ENCODE data around the gene PHLDB1.
"Not testable (repeated sequence)": the region's sequence is repeated elsewhere in the genome, so short reads cannot be mapped to it uniquely, and the experiment has no call there.

PHLDB1 gene

GRCh38 chr11:118659953-118660680 lies 52.7 kb downstream of the PHLDB1 start:
- DNase-seq, result no peak

DNA sequence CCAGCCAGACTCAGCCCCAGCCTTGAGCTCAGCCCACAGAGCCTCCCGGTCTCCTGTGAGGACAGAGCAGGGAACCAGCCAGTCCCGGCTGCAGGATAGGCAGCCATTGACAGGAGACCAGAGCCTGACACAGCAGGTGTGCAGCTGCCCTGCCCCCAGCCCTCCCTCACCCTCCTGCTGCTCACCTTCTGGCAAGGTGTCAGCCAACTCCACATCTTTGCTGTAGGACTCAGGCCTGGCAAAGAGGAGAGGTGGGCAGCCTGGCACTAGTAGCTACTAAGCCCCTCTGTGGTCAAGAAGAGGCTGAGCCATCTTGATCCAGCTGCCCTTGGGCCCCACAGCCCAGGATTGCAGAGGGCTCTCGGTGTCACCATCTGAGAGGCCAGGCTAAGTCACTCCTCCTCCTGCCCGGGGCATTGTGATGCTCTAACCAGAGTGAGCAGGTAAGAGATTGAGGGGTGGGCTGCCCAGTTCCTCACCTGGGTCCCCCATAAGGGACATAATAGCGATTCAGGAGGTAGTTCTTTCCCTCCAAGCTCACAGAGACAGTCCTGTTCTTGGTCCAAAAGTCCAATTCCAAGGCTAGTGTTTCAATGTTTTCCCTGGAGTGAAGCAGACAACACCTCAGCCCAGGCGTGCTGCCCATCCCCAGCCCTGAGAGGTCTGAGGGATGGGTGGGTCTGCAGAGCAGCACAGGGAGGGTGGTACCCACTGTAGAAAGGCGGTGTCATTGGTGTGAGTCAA lies 53.4 kb downstream of the PHLDB1 start:
- DNase-seq, result peak; percentile 56

GRCh38 chr11:118661425-118662301 lies 54.2 kb downstream of the PHLDB1 start:
- no peak for DNase-seq

- DNase-seq, result no peak
Observed at GRCh38 chr11:118662401-118663271, 55.2 kb downstream of the PHLDB1 start.

DNA sequence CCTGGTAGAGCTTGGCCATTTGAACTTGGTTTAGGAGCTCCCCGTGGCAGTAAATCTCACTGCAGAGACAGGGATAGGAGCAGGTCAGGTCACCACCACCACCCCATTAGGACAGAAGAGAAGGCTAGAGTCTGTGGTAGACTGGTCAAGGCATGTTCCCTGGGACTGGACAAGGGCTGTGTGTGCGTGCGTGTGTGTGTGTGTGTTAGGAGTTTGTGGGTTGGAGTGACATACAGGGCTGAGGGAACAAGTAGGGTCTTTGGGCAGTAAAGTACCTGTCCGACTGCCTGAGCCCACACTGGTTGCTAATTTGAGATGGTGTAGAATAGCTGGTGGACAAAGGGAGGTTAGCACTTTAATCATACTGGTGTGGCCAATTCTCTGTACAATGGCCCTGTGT lies 56.0 kb downstream of the PHLDB1 start:
- no peak for DNase-seq

GRCh38 chr11:118663902-118664301 lies 56.5 kb downstream of the PHLDB1 start:
- no peak for DNase-seq

GRCh38 chr11:118666371-118666770 lies 59.0 kb downstream of the PHLDB1 start:
- DNase-seq, result no peak

GRCh38 chr11:118670063-118670462 lies 62.6 kb downstream of the PHLDB1 start:
- DNase-seq, result no peak

- DNase-seq, result no peak
Observed at GRCh38 chr11:118671254-118671653, 63.8 kb downstream of the PHLDB1 start.

DNA sequence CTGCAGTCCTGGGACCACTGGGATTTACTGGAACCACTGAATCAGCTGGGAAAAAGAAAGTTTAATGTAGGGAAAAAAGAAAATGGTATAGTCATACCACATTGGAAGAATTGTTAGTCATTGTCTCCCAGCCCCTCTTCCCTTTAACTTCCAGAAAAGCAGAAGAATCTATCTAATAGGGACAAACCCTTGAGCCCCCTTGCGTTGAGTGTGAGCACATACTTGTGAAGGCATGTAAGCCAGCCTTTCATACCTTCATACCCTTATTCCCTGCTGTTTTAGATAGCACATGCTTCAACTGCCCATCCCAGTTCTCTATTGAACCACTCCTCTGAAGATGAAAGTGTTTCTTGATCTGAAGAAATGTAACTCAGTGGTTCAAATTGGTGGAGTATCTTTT lies 65.4 kb downstream of the PHLDB1 start:
- no peak for DNase-seq

DNA sequence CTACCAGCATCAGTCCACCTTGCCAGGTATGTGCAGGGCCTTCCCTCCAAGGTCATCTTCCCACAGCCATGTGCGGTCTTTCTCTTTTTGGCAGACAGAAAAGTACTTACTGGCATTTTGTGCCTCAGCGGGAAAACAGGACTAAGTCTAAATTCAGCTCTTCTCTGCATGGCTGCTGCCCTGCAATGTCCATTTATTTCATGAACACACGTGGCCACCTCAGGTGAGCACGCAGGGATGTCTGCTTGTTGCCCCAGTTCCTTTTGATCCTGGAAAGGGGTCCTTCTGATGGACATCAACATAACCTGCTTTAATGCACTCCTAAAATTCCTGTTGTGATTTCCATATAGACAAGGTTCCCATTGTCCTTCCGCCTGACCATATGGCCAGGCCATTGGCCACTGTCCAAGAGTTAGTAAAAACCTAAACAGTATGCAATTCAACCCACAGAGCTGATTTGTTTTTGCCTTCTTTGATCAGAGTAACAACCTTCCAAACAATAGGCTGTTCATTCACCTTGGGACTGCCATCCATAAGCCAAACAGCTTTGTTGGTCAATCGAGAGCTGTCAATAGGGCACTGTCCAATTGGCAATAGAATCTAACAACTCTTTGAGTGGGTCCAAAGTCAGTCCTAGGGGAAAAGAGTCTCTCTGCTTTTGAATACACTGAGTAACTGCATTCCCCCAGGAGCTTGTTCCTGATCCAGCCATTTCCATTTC lies 66.1 kb downstream of the PHLDB1 start:
- no peak for DNase-seq

GRCh38 chr11:118674082-118674435 lies 66.6 kb downstream of the PHLDB1 start:
- DNase-seq, result no peak

DNA sequence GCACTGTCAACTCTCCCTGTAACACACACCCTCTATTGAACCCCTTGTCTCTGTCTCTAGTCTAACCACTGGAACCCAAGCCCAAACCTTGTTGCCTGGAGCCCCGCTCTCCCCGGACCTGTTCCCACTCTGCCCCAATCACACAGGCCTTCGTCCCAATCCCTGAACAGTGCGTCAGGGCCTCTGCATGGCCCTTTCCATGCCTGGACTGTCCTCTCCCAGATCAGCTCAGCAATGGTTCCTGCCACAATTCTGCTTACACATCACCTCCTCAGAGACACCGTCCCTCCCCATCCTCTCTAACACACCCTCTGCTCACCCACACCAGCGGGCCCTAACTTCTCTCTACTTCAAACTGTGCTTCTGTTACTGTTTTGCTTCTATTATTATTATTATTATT lies 70.6 kb downstream of the PHLDB1 start:
- no peak for DNase-seq

- DNase-seq, result not testable (repeated sequence)
Observed at GRCh38 chr11:118678908-118679307, 71.5 kb downstream of the PHLDB1 start.

DNA sequence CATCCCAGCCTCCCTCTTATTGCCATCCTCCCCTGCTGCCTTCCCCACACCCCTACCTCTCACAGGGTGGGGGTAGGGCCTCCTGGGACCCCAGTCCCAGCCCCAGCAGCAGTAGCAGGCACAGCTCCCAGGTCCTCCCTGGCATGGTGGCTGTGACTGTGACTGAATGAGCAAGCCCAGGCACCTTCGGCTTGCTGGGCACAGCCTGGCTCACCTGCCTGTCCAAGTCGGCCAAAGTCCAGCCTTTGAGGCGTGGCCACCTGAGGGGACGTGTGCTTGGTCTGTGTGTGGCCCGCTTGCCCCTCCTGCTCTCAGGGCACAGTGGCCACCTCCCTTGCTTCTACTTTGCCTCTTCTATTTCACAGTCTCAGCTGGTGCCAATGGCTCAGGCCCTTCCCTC lies 72.1 kb downstream of the PHLDB1 start, which contains the start of gene TREH:
TSS of gene TREH (minus strand) at position 168 of the 400 bp plus-strand sequence. CDS start at position 145, 23 bp downstream.
- no peak for DNase-seq

- DNase-seq, result no peak
Observed at GRCh38 chr11:118682372-118682771, 75.0 kb downstream of the PHLDB1 start.

DNA sequence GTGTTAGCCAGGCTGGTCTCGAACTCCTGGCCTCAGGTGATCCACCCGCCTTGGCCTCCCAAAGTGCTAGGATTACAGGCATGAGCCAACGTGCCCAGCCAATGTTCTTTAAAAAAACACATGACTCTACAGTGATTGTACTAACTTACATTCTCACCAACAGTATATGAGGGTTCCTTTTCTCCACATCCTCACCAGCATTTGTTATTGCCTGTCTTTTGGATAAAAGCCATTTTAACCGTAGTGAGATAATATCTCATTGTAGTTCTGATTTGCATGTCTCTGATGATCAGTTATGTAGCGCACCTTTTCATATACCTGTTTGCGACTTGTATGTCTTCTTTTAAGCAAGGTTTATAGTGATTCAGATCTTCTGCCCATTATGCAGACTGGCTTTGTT lies 75.5 kb downstream of the PHLDB1 start:
- not testable (repeated sequence) for DNase-seq

- DNase-seq, result no peak
Observed at GRCh38 chr11:118684187-118684586, 76.8 kb downstream of the PHLDB1 start.

DNA sequence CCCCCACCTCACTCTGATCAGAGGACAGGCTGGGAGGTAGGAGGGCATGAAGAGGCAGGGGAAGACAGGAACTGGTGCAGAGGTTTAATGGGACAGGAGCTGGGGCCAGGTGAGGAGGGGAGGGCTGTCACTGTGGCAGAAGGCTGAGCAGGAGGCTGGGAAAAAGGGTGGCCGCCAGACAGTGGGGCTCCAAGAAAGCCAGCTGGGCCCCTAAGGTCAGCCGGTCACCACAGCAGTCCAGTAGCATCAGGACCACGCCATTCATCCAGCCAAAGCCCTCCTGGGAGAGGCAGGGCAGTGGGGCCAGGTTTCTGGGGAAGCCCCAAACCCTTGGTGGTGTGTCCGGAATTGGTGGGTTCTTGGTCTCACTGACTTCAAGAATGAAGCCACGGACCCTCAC lies 80.5 kb downstream of the PHLDB1 start:
- no peak for DNase-seq

- DNase-seq, result not testable (repeated sequence)
Observed at GRCh38 chr11:118688339-118688738, 80.9 kb downstream of the PHLDB1 start.

- no peak for DNase-seq
Observed at GRCh38 chr11:118688851-118689502, 81.6 kb downstream of the PHLDB1 start.
